K562 (cell line): Measurements from ENCODE around the gene ZNF124. TPM values are rescaled to one million over a fixed set of nuclear protein-coding genes. Genes with fewer than 3 reads are reported as not detected.

Source experiments
- microRNA-seq: library from miRNA; unstranded; fragments of <30 nt; microRNA quantifications from one replicate; pipeline ENCODE4, GENCODE V29; 2018; ENCODE audit warnings: borderline microRNAs expressed
- polyA plus RNA-seq, 8 experiments: library from polyadenylated mRNA; depleted of rRNA in 4 of 8; stranded (reverse) in 5 of 8; unstranded in 3 of 8; fragments of >200 nt; fragmentation: Nextera tagmentation in 2 of 8; fragmentation: Illumina TruSeq in 1 of 8; extraction: Ambion mirVana in 2 of 8; extraction: Trizol in 1 of 8; gene quantifications; 2 replicates each; pipeline versions ENCODE4 v1.2.1 to v1.2.3, GENCODE V29; 2011 to 2014; ENCODE audit warnings: inconsistent platforms in 1 of 8, missing spikeins in 1 of 8
- small RNA-seq: library from RNA; depleted of rRNA; stranded (forward); fragments of <200 nt; gene quantifications from one replicate; pipeline ENCODE3, GENCODE V24; 2014
- total RNA-seq, 7 experiments: library from RNA; depleted of rRNA in 6 of 7; stranded (reverse); fragments of >200 nt in 6 of 7; fragmentation: Illumina TruSeq in 2 of 7; extraction: Trizol in 2 of 7; gene quantifications; 2 replicates each; pipeline versions ENCODE4 v1.2.1 to v1.2.3, GENCODE V29; 2011 to 2021; ENCODE audit warnings: low replicate concordance in 1 of 7

ZNF124 gene
- total and polyA plus RNA-seq, 9 of the 15 experiments (the other 6 are each of a cell fraction or from before 2014, with no cell fraction given): 7.6 to 71.5 (median 20.2) TPM

Small RNAs within 50 kb of the gene (microRNA-seq; reads per million reads assigned to microRNA genes)
- gene MIR3916: not detected

Small RNAs within 50 kb of the gene (small RNA-seq; reads per million reads assigned to genes)
- gene AL390728.3: not detected
- not detected for gene RNA5SP82

Other genes with a start within 250 kb of the ZNF124 start
- 46.2 and 49.6 TPM in 2 replicates for gene AHCTF1, start 240.1 kb downstream of the ZNF124 start, total RNA-seq (2014; rRNA removed)
- 97.4 and 99.7 TPM in 2 replicates for gene AHCTF1, start 240.1 kb downstream of the ZNF124 start, total RNA-seq (2014; rRNA removed; fragmentation: Illumina TruSeq; extraction: Trizol)
- 92.6 and 102 TPM in 2 replicates for gene AHCTF1, start 240.1 kb downstream of the ZNF124 start, total RNA-seq (2015; rRNA removed; fragmentation: Illumina TruSeq; extraction: Trizol)
- 62.6 and 69.8 TPM in 2 replicates for gene AHCTF1, start 240.1 kb downstream of the ZNF124 start, total RNA-seq (2021)
- gene AHCTF1, start 240.1 kb downstream of the ZNF124 start, polyA plus RNA-seq (2011; rRNA removed): 31.2 and 47.6 TPM in 2 replicates
- gene AHCTF1, start 240.1 kb downstream of the ZNF124 start, polyA plus RNA-seq (2014; fragmentation: Illumina TruSeq; extraction: Trizol): 69.0 and 88.0 TPM in 2 replicates
- 10 to 100 TPM in 1 of 2 experiments, 1 to 10 TPM in 1; 9.4 to 15.4 TPM for gene AHCTF1, start 240.1 kb downstream of the ZNF124 start, polyA plus RNA-seq (2014; fragmentation: Nextera tagmentation; extraction: Ambion mirVana)
- gene AHCTF1, start 240.1 kb downstream of the ZNF124 start, polyA plus RNA-seq (2014; rRNA removed): 44.6 and 46.1 TPM in 2 replicates
- 10.9 and 11.5 TPM in 2 replicates for gene ZNF695, start 164.0 kb downstream of the ZNF124 start, total RNA-seq (2014; rRNA removed)
- 15.2 and 15.7 TPM in 2 replicates for gene ZNF695, start 164.0 kb downstream of the ZNF124 start, total RNA-seq (2014; rRNA removed; fragmentation: Illumina TruSeq; extraction: Trizol)
- 10.2 and 10.6 TPM in 2 replicates for gene ZNF695, start 164.0 kb downstream of the ZNF124 start, total RNA-seq (2015; rRNA removed; fragmentation: Illumina TruSeq; extraction: Trizol)
- gene ZNF695, start 164.0 kb downstream of the ZNF124 start, total RNA-seq (2021): 10.9 and 13.7 TPM in 2 replicates
- gene ZNF695, start 164.0 kb downstream of the ZNF124 start, polyA plus RNA-seq (2011; rRNA removed): 8.7 and 9.0 TPM in 2 replicates
- gene ZNF695, start 164.0 kb downstream of the ZNF124 start, polyA plus RNA-seq (2014; fragmentation: Illumina TruSeq; extraction: Trizol): 11.1 and 12.1 TPM in 2 replicates
- gene ZNF695, start 164.0 kb downstream of the ZNF124 start, polyA plus RNA-seq (2014; fragmentation: Nextera tagmentation; extraction: Ambion mirVana): 1 to 10 TPM; 8.7 to 8.8 TPM
- 6.4 and 11.1 TPM in 2 replicates for gene ZNF695, start 164.0 kb downstream of the ZNF124 start, polyA plus RNA-seq (2014; rRNA removed)
- 6.7 and 8.9 TPM in 2 replicates for gene ZNF670, start 93.2 kb downstream of the ZNF124 start, total RNA-seq (2014; rRNA removed)
- gene ZNF670, start 93.2 kb downstream of the ZNF124 start, total RNA-seq (2014; rRNA removed; fragmentation: Illumina TruSeq; extraction: Trizol): 14.5 and 17.8 TPM in 2 replicates
- 10.3 and 11.2 TPM in 2 replicates for gene ZNF670, start 93.2 kb downstream of the ZNF124 start, total RNA-seq (2015; rRNA removed; fragmentation: Illumina TruSeq; extraction: Trizol)
- gene ZNF670, start 93.2 kb downstream of the ZNF124 start, total RNA-seq (2021): 7.1 and 7.9 TPM in 2 replicates
- 9.7 and 11.8 TPM in 2 replicates for gene ZNF670, start 93.2 kb downstream of the ZNF124 start, polyA plus RNA-seq (2011; rRNA removed)
- gene ZNF670, start 93.2 kb downstream of the ZNF124 start, polyA plus RNA-seq (2014; fragmentation: Illumina TruSeq; extraction: Trizol): 11.1 and 12.4 TPM in 2 replicates
- 10 to 100 TPM; 17.3 to 23.4 TPM for gene ZNF670, start 93.2 kb downstream of the ZNF124 start, polyA plus RNA-seq (2014; fragmentation: Nextera tagmentation; extraction: Ambion mirVana)
- gene ZNF670, start 93.2 kb downstream of the ZNF124 start, polyA plus RNA-seq (2014; rRNA removed): 8.2 and 8.7 TPM in 2 replicates
- 9.8 and 10.9 TPM in 2 replicates for gene ZNF669, start 67.7 kb downstream of the ZNF124 start, total RNA-seq (2014; rRNA removed)
- gene ZNF669, start 67.7 kb downstream of the ZNF124 start, total RNA-seq (2014; rRNA removed; fragmentation: Illumina TruSeq; extraction: Trizol): 18.3 and 21.1 TPM in 2 replicates
- 14.4 and 16.1 TPM in 2 replicates for gene ZNF669, start 67.7 kb downstream of the ZNF124 start, total RNA-seq (2015; rRNA removed; fragmentation: Illumina TruSeq; extraction: Trizol)
- gene ZNF669, start 67.7 kb downstream of the ZNF124 start, total RNA-seq (2021): 8.0 and 10.2 TPM in 2 replicates
- 8.2 and 10.9 TPM in 2 replicates for gene ZNF669, start 67.7 kb downstream of the ZNF124 start, polyA plus RNA-seq (2011; rRNA removed)
- 10.3 and 12.1 TPM in 2 replicates for gene ZNF669, start 67.7 kb downstream of the ZNF124 start, polyA plus RNA-seq (2014; fragmentation: Illumina TruSeq; extraction: Trizol)
- 1 to 10 TPM; 5.3 to 6.3 TPM for gene ZNF669, start 67.7 kb downstream of the ZNF124 start, polyA plus RNA-seq (2014; fragmentation: Nextera tagmentation; extraction: Ambion mirVana)
- 8.2 and 9.2 TPM in 2 replicates for gene ZNF669, start 67.7 kb downstream of the ZNF124 start, polyA plus RNA-seq (2014; rRNA removed)
- not detected in 2 replicates for gene VN1R5, start 84.1 kb upstream of the ZNF124 start, total RNA-seq (2014; rRNA removed)
- not detected in 2 replicates for gene VN1R5, start 84.1 kb upstream of the ZNF124 start, total RNA-seq (2014; rRNA removed; fragmentation: Illumina TruSeq; extraction: Trizol)
- not detected in 2 replicates for gene VN1R5, start 84.1 kb upstream of the ZNF124 start, total RNA-seq (2015; rRNA removed; fragmentation: Illumina TruSeq; extraction: Trizol)
- gene VN1R5, start 84.1 kb upstream of the ZNF124 start, total RNA-seq (2021): not detected in 2 replicates
- not detected in 2 replicates for gene VN1R5, start 84.1 kb upstream of the ZNF124 start, polyA plus RNA-seq (2011; rRNA removed)
- not detected in 2 replicates for gene VN1R5, start 84.1 kb upstream of the ZNF124 start, polyA plus RNA-seq (2014; fragmentation: Illumina TruSeq; extraction: Trizol)
- not detected for gene VN1R5, start 84.1 kb upstream of the ZNF124 start, polyA plus RNA-seq (2014; fragmentation: Nextera tagmentation; extraction: Ambion mirVana)
- gene VN1R5, start 84.1 kb upstream of the ZNF124 start, polyA plus RNA-seq (2014; rRNA removed): not detected in 2 replicates
- gene ZNF496, start 159.8 kb upstream of the ZNF124 start, total RNA-seq (2014; rRNA removed): 44.4 and 63.2 TPM in 2 replicates
- 22.0 and 22.7 TPM in 2 replicates for gene ZNF496, start 159.8 kb upstream of the ZNF124 start, total RNA-seq (2014; rRNA removed; fragmentation: Illumina TruSeq; extraction: Trizol)
- gene ZNF496, start 159.8 kb upstream of the ZNF124 start, total RNA-seq (2015; rRNA removed; fragmentation: Illumina TruSeq; extraction: Trizol): 31.4 and 31.6 TPM in 2 replicates
- gene ZNF496, start 159.8 kb upstream of the ZNF124 start, total RNA-seq (2021): 54.0 and 55.5 TPM in 2 replicates
- 29.8 and 37.8 TPM in 2 replicates for gene ZNF496, start 159.8 kb upstream of the ZNF124 start, polyA plus RNA-seq (2011; rRNA removed)
- 31.3 and 35.5 TPM in 2 replicates for gene ZNF496, start 159.8 kb upstream of the ZNF124 start, polyA plus RNA-seq (2014; fragmentation: Illumina TruSeq; extraction: Trizol)
- 1 to 10 TPM; 4.3 to 5.9 TPM for gene ZNF496, start 159.8 kb upstream of the ZNF124 start, polyA plus RNA-seq (2014; fragmentation: Nextera tagmentation; extraction: Ambion mirVana)
- 38.2 and 43.3 TPM in 2 replicates for gene ZNF496, start 159.8 kb upstream of the ZNF124 start, polyA plus RNA-seq (2014; rRNA removed)
- gene NLRP3, start 244.2 kb upstream of the ZNF124 start, total RNA-seq (2014; rRNA removed): not detected in 2 replicates
- gene NLRP3, start 244.2 kb upstream of the ZNF124 start, total RNA-seq (2014; rRNA removed; fragmentation: Illumina TruSeq; extraction: Trizol): not detected in 2 replicates
- not detected in 2 replicates for gene NLRP3, start 244.2 kb upstream of the ZNF124 start, total RNA-seq (2015; rRNA removed; fragmentation: Illumina TruSeq; extraction: Trizol)
- not detected in 2 replicates for gene NLRP3, start 244.2 kb upstream of the ZNF124 start, total RNA-seq (2021)
- gene NLRP3, start 244.2 kb upstream of the ZNF124 start, polyA plus RNA-seq (2011; rRNA removed): not detected in 2 replicates
- not detected in 2 replicates for gene NLRP3, start 244.2 kb upstream of the ZNF124 start, polyA plus RNA-seq (2014; fragmentation: Illumina TruSeq; extraction: Trizol)
- not detected for gene NLRP3, start 244.2 kb upstream of the ZNF124 start, polyA plus RNA-seq (2014; fragmentation: Nextera tagmentation; extraction: Ambion mirVana)
- not detected in 2 replicates for gene NLRP3, start 244.2 kb upstream of the ZNF124 start, polyA plus RNA-seq (2014; rRNA removed)